ENCODE data around the gene CYP2U1. TPM values are rescaled to one million over a fixed set of nuclear protein-coding genes. Genes with fewer than 3 reads are reported as not detected.
A peak's percentile ranks its signal among the peaks of the same experiment; 100 is the strongest.

The CYP2U1 gene
- total RNA-seq, 1 donor from 2014 or later: 8.8 TPM

DNA sequence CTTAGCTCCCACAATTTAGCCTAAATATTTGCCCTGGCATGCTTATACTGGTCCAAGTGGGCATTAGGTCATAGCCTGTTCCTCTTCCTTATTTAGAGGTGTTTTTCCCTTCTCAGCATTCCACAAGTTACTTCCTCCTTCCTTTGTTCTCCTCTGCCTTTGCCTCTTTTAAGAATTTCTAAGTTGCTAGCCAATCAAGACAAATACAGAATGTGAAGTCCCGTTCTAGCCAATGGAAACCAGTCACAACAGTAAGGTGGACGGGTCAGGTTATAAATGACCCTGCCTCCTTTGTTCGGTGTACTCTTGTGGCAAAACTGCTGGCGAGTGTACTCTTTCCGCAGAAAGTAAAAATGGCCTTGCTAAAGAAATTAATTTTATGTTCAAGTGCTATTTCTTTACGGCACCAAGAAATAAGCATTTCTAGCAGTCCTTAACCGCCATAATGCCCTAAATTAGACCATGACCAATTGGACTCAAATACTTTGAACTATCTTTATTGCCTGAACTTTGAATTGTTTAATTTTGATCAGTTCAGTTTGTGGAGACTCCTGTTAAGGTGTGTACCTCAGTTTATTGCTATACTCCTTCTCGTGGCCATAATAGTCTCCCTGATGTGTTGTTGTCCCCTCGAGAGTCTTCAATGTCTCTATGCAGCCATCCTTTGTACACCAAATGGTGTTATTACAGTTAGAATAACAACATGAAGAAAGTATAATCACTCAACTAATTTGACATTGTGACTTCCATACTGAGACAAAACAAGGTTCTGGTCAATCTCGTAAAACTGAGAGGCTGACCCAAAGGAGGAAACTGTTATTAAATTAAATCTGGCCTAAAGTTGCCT lies 56.8 kb downstream of the CYP2U1 start:
- no peak for DNase-seq

DNA sequence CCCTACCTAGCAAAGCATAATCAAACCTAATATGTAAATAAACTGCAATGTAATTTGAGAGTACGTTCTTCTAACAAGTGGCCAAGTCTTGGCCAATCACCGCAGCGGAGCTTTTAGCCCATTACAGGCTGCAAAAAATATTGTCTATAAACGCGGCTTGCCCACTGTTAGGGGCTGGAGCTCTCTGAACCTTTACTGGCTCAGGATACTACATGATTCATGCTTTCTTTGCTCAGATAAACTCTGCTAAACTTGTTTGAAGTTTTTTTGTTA lies 57.4 kb downstream of the CYP2U1 start:
- DNase-seq: no peak

GRCh38 chr4:107989162-107989536 lies 57.8 kb downstream of the CYP2U1 start:
- no peak for DNase-seq

GRCh38 chr4:107989537-107990386 lies 58.4 kb downstream of the CYP2U1 start, which contains the start of gene HADH:
Gene HADH, plus strand, starts transcription at chr4:107989889. Its CDS starts 44 bp downstream, at chr4:107989933.
- DNase-seq: peak; percentile 97

DNA sequence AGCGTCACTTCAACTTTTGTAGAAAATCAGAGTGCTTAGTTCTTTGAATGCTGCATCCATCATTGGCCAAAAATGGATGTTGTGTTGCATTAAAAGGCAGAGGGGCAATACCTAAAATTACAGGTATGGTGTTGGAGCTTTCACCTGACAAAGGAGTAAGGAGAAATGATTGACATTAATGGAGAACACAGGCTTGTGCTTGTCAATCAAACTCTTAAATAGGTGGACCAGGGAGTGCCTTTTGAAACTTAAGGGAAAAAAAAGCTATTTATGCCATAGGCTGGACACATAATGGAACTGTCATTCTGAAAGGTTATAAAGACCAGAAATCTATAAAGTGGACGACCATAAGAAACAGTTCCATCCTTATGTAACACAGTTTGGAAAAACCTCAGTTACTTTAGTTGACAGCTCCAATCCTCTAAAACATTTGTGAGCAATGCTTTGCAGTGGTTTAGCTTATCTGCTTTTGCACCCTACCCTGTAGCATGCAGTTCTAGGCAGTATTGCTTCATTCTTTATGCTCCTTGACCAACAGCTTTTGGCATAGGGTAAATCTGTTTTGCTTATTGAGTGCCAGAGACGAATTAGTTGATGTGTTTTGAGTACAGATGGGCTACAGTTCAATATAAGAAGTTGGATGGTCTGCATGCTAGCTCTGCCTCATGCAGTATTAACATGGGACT lies 60.7 kb downstream of the CYP2U1 start:
- no peak for DNase-seq

DNA sequence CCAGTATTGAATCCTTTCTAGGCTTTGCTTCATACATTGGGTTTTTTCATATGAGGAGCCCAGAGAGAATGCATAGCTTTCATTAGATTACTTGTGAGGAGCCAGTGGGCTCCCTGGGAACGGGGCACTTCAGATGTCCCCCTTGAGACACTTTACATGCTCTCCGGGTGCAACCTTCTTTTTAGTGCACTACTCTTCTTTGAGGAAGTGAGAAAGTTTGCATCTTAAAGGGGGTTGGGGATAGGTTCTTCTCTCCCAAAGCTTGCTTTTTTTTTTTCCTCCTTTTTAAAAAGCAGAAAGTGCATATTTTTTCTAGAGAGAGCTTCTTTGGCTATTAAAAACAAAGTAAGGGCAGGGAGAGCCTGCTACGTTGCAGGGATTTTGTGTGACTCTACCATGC lies 62.6 kb downstream of the CYP2U1 start:
- DNase-seq: no peak

- no peak for DNase-seq
Observed at GRCh38 chr4:107994894-107995293, 63.5 kb downstream of the CYP2U1 start.

GRCh38 chr4:107996949-107997788 lies 65.8 kb downstream of the CYP2U1 start:
- DNase-seq: peak; percentile 59

- no peak for DNase-seq
Observed at GRCh38 chr4:107997794-107998193, 66.4 kb downstream of the CYP2U1 start.

GRCh38 chr4:107999932-108000539 lies 68.7 kb downstream of the CYP2U1 start:
- no peak for DNase-seq

GRCh38 chr4:108001540-108002135 lies 70.3 kb downstream of the CYP2U1 start:
- no peak for DNase-seq

Other genes with a start within 250 kb of the CYP2U1 start
- 55.1 TPM for gene PAPSS1, start 211.3 kb upstream of the CYP2U1 start, total RNA-seq
- 35.3 TPM for gene SGMS2, start 106.6 kb upstream of the CYP2U1 start, total RNA-seq
- 70.7 TPM for gene HADH, start 58.3 kb downstream of the CYP2U1 start, total RNA-seq
- gene LEF1, start 237.4 kb downstream of the CYP2U1 start, total RNA-seq: 13.7 TPM

Measured in tongue (tissue), 2 donors.